GM18519 (cell line): Measurements from ENCODE around the gene PHF2.

Source experiments
- ATAC-seq: cut with Tn5 transposase; IDR thresholded peaks from one replicate; pipeline ENCODE4 v1.9.1; 2021; ENCODE audit warnings: mild to moderate bottlenecking, moderate library complexity; ENCODE audit not compliant: unreplicated experiment, low FRiP score

PHF2 gene

GRCh38 chr9:93686880-93687236 lies 110.5 kb downstream of the PHF2 start:
- no peak for ATAC-seq

GRCh38 chr9:93690618-93691017 lies 114.2 kb downstream of the PHF2 start:
- no peak for ATAC-seq

GRCh38 chr9:93693129-93693528 lies 116.7 kb downstream of the PHF2 start:
- ATAC-seq, result no peak

GRCh38 chr9:93697352-93698139 lies 121.2 kb downstream of the PHF2 start:
- no peak for ATAC-seq

- ATAC-seq, result no peak
Measured at GRCh38 chr9:93698140-93698908, 121.9 kb downstream of the PHF2 start.

GRCh38 chr9:93699650-93700049 lies 123.3 kb downstream of the PHF2 start:
- no peak for ATAC-seq

GRCh38 chr9:93701494-93702218 lies 125.3 kb downstream of the PHF2 start:
- ATAC-seq, result no peak

GRCh38 chr9:93702261-93702660 lies 125.9 kb downstream of the PHF2 start:
- ATAC-seq, result no peak

- no peak for ATAC-seq
Measured at GRCh38 chr9:93708289-93708986, 132.1 kb downstream of the PHF2 start.

GRCh38 chr9:93708987-93709302 lies 132.6 kb downstream of the PHF2 start:
- ATAC-seq, result no peak

- ATAC-seq, result no peak
Measured at GRCh38 chr9:93709600-93710369, 133.4 kb downstream of the PHF2 start.

GRCh38 chr9:93710370-93710723 lies 134.0 kb downstream of the PHF2 start:
- ATAC-seq, result no peak

- no peak for ATAC-seq
Measured at GRCh38 chr9:93711002-93711401, 134.6 kb downstream of the PHF2 start.

GRCh38 chr9:93712896-93713295 lies 136.5 kb downstream of the PHF2 start:
- ATAC-seq, result no peak

GRCh38 chr9:93713716-93714115 lies 137.3 kb downstream of the PHF2 start:
- no peak for ATAC-seq

GRCh38 chr9:93721417-93721965 lies 145.1 kb downstream of the PHF2 start:
- no peak for ATAC-seq

GRCh38 chr9:93724852-93725251 lies 148.5 kb downstream of the PHF2 start:
- ATAC-seq, result no peak

- no peak for ATAC-seq
Measured at GRCh38 chr9:93725382-93725781, 149.0 kb downstream of the PHF2 start.

GRCh38 chr9:93726147-93726546 lies 149.8 kb downstream of the PHF2 start:
- no peak for ATAC-seq
